DMS153 (cell line): ENCODE measurements around the gene EYA3.

Source experiments
- DNase-seq: peaks from one replicate; lab custom pipeline; 2025; lab: John Stamatoyannopoulos, UW

The EYA3 gene

DNA sequence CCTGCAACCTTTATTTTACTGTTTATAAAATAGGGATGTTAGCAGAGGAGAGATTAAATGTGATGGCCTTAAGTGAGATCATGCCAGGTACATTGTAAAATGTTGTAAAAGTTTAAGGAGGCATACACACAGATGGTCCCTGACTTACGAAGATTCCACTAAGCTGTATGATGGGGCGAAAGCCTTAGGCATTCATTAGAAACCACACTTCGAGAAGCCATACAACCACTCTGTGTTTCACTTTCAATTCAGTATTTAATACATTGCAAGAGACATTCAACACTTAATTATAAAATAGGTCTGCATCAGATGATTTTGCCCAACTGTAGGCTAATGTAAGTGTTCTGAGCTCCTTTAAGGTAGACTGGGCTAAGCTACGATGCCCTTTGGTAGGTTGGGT is 149.9 kb downstream of the EYA3 start:
- no peak for DNase-seq

DNA sequence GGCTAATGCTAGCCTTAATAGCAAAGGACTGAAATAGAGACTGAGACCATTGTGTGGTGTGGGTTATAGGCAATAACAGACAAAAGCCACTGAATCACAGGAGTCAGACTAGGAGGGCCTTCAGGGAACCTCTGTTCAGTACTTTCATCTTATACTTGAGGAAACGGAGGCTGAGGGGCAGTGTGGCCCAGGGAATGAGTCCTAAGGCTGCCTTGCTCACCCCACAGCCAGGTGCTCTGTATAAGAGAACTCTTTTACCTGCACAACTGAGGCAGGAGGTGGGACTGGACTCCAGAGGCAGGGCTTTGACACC is 150.9 kb downstream of the EYA3 start:
- no peak for DNase-seq

GRCh38 chr1:27936370-27936769 is 152.0 kb downstream of the EYA3 start:
- DNase-seq, result no peak

DNA sequence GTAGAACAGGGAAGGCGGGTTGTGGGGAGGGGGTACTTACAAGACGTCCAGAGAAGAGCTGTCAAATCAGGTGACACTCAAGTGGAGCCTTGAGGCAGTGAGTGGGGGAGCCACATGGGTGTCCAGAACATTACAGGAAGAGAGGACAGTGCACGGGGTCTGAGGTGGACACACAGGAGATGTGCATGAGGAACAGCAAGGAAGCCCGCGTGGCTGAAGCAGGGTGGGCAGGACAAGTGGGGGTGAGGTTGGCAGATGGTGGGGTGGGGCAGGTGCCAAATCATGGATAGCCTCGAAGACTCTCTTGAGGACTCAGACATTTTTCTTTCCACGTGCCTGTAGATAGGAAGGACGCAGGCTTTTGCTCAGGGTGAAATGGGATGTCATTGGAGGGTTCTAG is 152.7 kb downstream of the EYA3 start:
- no peak for DNase-seq

DNA sequence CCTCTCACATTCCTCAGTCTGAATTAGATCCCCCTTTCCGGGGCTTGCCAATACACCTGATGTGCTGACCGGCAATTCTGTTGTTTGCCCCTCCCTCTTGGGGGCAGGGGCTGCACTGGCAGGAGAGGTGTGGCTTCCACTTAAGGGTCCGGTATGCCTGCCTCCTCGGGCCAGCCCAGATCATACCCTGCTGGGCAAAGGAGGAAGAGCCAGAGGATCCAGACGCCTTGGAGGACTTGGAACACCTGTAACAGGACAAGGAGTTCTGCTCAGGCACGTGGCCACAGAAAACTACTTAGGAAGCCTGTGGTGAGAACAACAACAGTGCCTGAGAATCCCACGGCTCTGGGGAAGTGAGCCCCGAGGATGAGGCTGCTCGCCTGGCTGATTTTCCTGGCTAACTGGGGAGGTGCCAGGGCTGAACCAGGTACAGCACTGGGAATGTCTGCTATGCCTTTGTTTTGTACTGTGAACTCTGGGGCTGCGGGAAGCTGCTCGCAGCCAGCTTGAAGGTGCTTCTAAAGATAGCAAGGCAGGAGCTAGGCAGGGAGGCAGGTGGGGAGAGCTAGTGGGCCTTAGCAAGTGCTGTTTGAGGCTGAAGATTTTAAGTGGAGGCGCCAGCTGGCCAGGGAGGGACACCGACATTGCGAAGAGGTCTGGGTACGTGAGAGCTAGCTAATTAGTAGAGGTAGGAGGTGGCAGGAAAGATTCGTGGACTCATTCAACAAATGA is 153.4 kb downstream of the EYA3 start, which contains the start of gene SMPDL3B:
Gene SMPDL3B (plus strand): TSS at position 183 of the 732 bp plus-strand sequence. CDS start 184 bp downstream, at position 367.
- peak; percentile 69 for DNase-seq

DNA sequence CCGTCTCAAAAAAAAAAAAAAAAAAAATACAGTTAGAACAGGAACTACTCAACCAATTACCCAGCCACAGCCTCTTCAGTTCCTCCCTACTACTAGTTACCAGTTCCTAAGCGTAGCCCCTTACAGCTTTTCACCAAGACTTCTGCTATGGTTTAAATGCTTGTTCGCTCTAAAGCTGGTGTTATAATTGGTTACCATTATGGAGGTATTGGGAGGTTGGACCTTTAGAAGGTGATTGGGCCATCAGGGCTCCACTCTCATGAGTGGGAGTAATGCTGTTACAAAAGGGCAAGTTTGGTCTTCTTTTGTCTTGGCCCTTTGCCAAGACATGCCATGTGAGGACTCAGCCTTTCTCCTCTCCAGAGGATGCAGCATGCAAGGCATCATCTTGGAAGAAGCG is 156.7 kb downstream of the EYA3 start:
- DNase-seq, result no peak

DNA sequence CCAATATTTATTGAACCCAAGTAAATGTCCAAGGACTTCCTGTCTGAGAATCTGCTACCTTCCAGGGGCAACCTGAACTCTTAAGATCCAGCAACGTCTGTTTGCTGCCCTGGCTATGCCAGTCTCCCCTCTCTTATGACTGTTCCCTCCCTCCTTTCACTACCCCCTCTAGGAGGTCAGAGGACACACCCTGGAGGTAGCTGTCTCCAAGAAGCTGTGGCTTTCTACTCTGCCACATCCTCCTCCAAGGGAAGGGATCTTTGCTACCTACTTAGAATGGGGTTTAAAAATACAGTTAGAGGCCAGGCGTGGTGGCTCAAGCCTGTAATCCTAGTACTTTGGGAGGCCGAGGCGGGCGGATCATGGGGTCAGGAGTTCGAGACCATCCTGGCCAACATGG is 157.2 kb downstream of the EYA3 start:
- DNase-seq, result no peak

DNA sequence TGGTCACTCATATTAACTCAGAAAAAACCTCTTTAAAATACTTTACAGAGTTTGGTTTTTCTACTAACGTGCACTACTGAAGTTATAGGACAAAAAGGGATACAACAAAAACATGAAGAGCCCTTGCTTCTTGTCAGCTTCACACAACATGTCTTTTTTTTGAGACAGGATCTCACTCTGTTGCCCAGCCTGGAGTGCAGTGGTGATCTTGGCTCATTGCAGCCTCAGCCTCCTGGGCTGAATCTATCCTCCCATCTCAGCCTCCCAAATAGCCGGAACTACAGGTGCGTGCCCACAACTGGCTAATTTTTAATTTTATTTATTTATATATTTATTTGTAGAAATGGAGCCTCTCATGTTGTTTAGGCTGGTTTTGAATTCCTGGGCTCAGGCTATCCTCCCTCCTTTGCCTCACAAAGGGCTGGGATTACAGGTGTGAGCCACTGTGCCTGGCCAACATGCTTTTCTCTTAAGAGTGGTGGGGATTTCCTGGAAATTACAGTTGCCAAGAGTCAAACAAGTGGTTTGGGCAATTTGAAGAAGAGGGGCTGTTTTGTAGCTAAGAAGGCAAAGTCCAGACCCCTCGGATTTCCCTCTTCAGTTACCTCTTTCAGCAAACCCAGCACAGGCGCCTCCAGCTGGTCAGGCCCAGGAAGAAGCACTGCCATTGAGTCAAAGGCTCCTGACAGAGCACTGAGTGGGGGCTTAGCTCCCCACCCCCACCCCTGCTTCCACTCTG is 160.0 kb downstream of the EYA3 start:
- DNase-seq, result no peak

GRCh38 chr1:27922272-27922671 is 166.1 kb downstream of the EYA3 start:
- DNase-seq, result no peak
